Trophoblast cell (in vitro differentiated cells and primary cell): ENCODE data around the gene RCOR3.

ENCODE experiments used
- DNase-seq, 2 donors: peaks; one replicate each; pipeline ENCODE4 v3.0.0-alpha.2; 2016
- H2AFZ ChIP-seq: 2 replicates; pipeline ENCODE4 v1.6.1; 2013; ENCODE audit warnings: low read length, moderate library complexity, mild to moderate bottlenecking; ENCODE audit not compliant: insufficient read depth, poor library complexity
- H2AK5ac ChIP-seq: 2 replicates; pipeline ENCODE4 v1.6.1; 2013; ENCODE audit warnings: mild to moderate bottlenecking, low read length
- H2BK120ac ChIP-seq: 2 replicates; pipeline ENCODE4 v1.6.1; 2013; ENCODE audit warnings: low read length, mild to moderate bottlenecking, moderate library complexity; ENCODE audit not compliant: insufficient read depth, poor library complexity
- H2BK12ac ChIP-seq: 2 replicates; pipeline ENCODE4 v1.6.1; 2013; ENCODE audit warnings: mild to moderate bottlenecking, low read length, moderate library complexity
- H2BK5ac ChIP-seq: 2 replicates; pipeline ENCODE4 v1.6.1; 2013; ENCODE audit warnings: low read length, low read depth, moderate library complexity, mild to moderate bottlenecking; ENCODE audit not compliant: poor library complexity
- H3K14ac ChIP-seq: 2 replicates; pipeline ENCODE4 v1.6.1; 2013; ENCODE audit warnings: mild to moderate bottlenecking, low read length
- H3K18ac ChIP-seq: 2 replicates; pipeline ENCODE4 v1.6.1; 2013; ENCODE audit warnings: mild to moderate bottlenecking, low read length
- H3K23ac ChIP-seq: 2 replicates; pipeline ENCODE4 v1.6.1; 2013; ENCODE audit warnings: low read length
- H3K27ac ChIP-seq: 2 replicates; pipeline ENCODE4 v1.5.1; 2013; ENCODE audit warnings: low read depth, mild to moderate bottlenecking, inconsistent platforms, low read length, moderate library complexity
- H3K27me3 ChIP-seq: 2 replicates; pipeline ENCODE4 v1.6.1; 2013; ENCODE audit warnings: inconsistent platforms, mild to moderate bottlenecking, low read length, moderate library complexity; ENCODE audit not compliant: insufficient read depth
- H3K36me3 ChIP-seq, 2 experiments: 1 replicate in 1 of 2; 2 replicates in 1 of 2; pipeline ENCODE4 v1.6.1; 2013; ENCODE audit warnings: low read length in 2 of 2, mild to moderate bottlenecking in 2 of 2, moderate library complexity in 1 of 2; ENCODE audit not compliant: insufficient read depth in 2 of 2, control insufficient read depth in 1 of 2
- H3K4ac ChIP-seq: 2 replicates; pipeline ENCODE4 v1.6.1; 2013; ENCODE audit warnings: low read depth, mild to moderate bottlenecking, low read length, moderate library complexity
- H3K4me1 ChIP-seq, 2 experiments: 1 replicate in 1 of 2; 2 replicates in 1 of 2; pipeline ENCODE4 v1.6.1; 2013; ENCODE audit warnings: low read length in 2 of 2, mild to moderate bottlenecking in 2 of 2, moderate library complexity in 1 of 2; ENCODE audit not compliant: insufficient read depth in 2 of 2, control insufficient read depth in 1 of 2
- H3K4me2 ChIP-seq: 2 replicates; pipeline ENCODE4 v1.6.1; 2013; ENCODE audit warnings: inconsistent platforms, mild to moderate bottlenecking, low read length, moderate library complexity
- H3K4me3 ChIP-seq: 2 replicates; pipeline ENCODE4 v1.5.1; 2013; ENCODE audit warnings: mild to moderate bottlenecking, low read depth, low read length, inconsistent platforms
- H3K79me1 ChIP-seq: one replicate; pipeline ENCODE4 v1.6.1; 2013; ENCODE audit warnings: low read length
- H3K79me2 ChIP-seq: 2 replicates; pipeline ENCODE4 v1.6.1; 2013; ENCODE audit warnings: low read length, mild to moderate bottlenecking; ENCODE audit not compliant: control insufficient read depth, insufficient read depth, poor library complexity
- H3K9ac ChIP-seq: 2 replicates; pipeline ENCODE4 v1.6.1; 2013; ENCODE audit warnings: mild to moderate bottlenecking, low read length
- H3K9me3 ChIP-seq: 2 replicates; pipeline ENCODE4 v1.6.1; 2013; ENCODE audit warnings: low read depth, mild to moderate bottlenecking, control low read depth, inconsistent platforms, low read length; ENCODE audit not compliant: insufficient read depth
- H4K12ac ChIP-seq: 2 replicates; pipeline ENCODE4 v1.6.1; 2013; ENCODE audit warnings: low read depth, mild to moderate bottlenecking, low read length, moderate library complexity
- H4K8ac ChIP-seq: 2 replicates; pipeline ENCODE4 v1.6.1; 2013; ENCODE audit warnings: low read depth, mild to moderate bottlenecking, low read length, moderate library complexity
- H4K91ac ChIP-seq: one replicate; pipeline ENCODE4 v1.6.1; 2013; ENCODE audit warnings: low read depth, mild to moderate bottlenecking, low read length, moderate library complexity
- WGBS: extraction: QIAGEN DNeasy Blood & Tissue Kit; methylation state at CpG from one replicate; pipeline ENCODE4 v1.1.7; 2013; ENCODE audit warnings: missing lambda C conversion rate; ENCODE audit not compliant: insufficient read length, insufficient coverage; ENCODE audit errors: extremely low coverage; 5-methylcytosine and 5-hydroxymethylcytosine counted together

RCOR3 gene

DNA sequence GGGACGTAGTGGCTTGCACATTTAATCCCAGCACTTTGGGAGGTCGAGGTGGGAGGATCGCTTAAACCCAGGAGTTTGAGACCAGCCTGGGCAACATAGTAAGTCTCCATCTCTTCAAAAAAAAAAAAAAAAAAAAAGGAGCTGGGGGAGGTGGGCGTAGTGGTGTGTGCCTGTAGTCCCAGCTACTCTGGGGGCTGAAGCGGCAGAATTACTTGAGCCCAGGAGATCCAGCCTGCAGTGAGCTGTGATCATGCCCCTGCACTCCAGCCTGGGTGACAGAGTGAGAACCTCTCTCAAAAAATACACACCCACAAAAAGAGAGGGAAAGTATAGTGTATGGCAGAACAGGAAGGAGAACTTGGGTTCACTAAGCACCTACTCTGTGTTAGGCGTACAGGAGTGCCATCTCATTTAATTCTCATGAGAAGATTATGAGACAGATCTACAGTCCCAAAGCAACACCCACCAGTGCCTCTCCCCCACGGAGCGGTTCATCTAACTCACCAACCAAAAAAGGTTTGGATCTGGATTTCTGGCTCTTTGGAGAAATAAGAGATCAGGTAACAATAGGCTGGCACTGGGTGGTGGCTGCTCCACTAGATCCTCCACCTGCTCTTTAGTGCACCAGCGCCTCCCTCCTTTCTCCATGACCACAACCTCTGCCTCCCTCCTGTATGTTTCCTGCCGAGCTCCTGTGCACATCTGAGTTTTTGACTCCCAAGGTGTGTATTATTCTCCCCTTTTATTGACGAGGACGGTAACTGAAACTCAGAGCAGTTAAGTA, 66.0 kb downstream of the RCOR3 start:
- no peaks in the 10 kb centered on the region for H3K36me3 ChIP-seq
- no peak overlapping the region for H3K23ac ChIP-seq
- no peak overlapping the region for H4K91ac ChIP-seq
- H2BK120ac ChIP-seq = no peak overlapping the region
- no peak overlapping the region for H4K8ac ChIP-seq
- no peak overlapping the region for H3K4me3 ChIP-seq
- H3K27ac ChIP-seq = no peak overlapping the region
- peaks cover 3% of the 10 kb centered on the region for H3K79me2 ChIP-seq
- no peak for DNase-seq
- peaks cover 5% of the 10 kb centered on the region for H3K79me1 ChIP-seq
- WGBS = no CpG with 5 or more reads among the region's 12 CpGs
- no peaks in the 10 kb centered on the region for H3K9me3 ChIP-seq
- no peak overlapping the region for H3K4ac ChIP-seq
- no peak overlapping the region for H4K12ac ChIP-seq
- no peak overlapping the region for H2AK5ac ChIP-seq
- no peak overlapping the region for H3K4me2 ChIP-seq
- H2BK12ac ChIP-seq = no peak overlapping the region
- no peaks in the 10 kb centered on the region for H3K27me3 ChIP-seq
- no peak overlapping the region for H2AFZ ChIP-seq
- peaks cover 6 to 9% of the 10 kb centered on the region in 2 experiments for H3K4me1 ChIP-seq
- no peak overlapping the region for H3K9ac ChIP-seq
- no peak overlapping the region for H2BK5ac ChIP-seq
- H3K14ac ChIP-seq = no peak overlapping the region
- no peak overlapping the region for H3K18ac ChIP-seq

DNA sequence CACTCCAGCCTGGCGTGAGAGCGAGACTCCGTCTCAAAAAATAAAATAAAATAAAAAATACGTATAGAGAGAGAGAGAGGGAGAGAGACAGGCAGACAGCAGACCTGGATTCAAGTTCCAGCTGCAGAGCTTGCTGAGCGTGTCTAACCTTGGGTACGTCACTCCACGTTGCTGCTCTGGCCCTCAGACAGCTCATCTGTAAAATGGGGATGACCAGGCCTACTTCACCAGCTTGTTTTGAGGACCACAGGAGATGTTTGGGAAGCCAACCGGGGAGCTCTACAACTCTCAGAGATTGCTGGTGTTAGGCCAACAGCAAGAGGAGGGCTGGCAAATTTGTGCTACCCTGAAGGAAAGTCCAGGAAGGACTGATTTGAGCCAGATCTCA, 67.0 kb downstream of the RCOR3 start:
- Histone ChIP-seq H2BK120ac (no peak overlapping the region), H2BK5ac (no peak overlapping the region), H3K27me3 (no peaks in the 10 kb centered on the region), H3K4me2 (peak overlapping the region; percentile 75), H3K79me2 (peaks cover 3% of the 10 kb centered on the region), H4K91ac (no peak overlapping the region), H3K18ac (no peak overlapping the region), H2AK5ac (no peak overlapping the region), H3K14ac (no peak overlapping the region), H2AFZ (peak overlapping the region; percentile 14), H3K79me1 (peaks cover 5% of the 10 kb centered on the region), H3K9ac (no peak overlapping the region), H2BK12ac (no peak overlapping the region), H3K4ac (no peak overlapping the region), H3K4me3 (no peak overlapping the region), H3K9me3 (no peaks in the 10 kb centered on the region), H4K12ac (no peak overlapping the region), H4K8ac (peak overlapping the region; percentile 3), H3K4me1 (peaks cover 10 to 12% of the 10 kb centered on the region in 2 experiments), H3K23ac (no peak overlapping the region), H3K27ac (no peak overlapping the region), H3K36me3 (no peaks in the 10 kb centered on the region)
- WGBS = no CpG with 5 or more reads among the region's 8 CpGs
- DNase-seq = no peak

GRCh38 chr1:211326528-211327345, 67.6 kb downstream of the RCOR3 start, which contains the start of gene TRAF5:
Gene TRAF5 (plus strand): TSS chr1:211326833. CDS start chr1:211353240, 26,407 bp downstream.
- peak within 1 kb of the TSS; percentile 55 for H4K91ac ChIP-seq
- no peak within 1 kb of the TSS for H2BK5ac ChIP-seq
- peak in 1 of 2 donors; percentile 39 for DNase-seq
- peaks cover 5% of the 10 kb centered on the region for H3K79me1 ChIP-seq
- H3K4me1 ChIP-seq = peaks cover 10 to 12% of the 10 kb centered on the region in 2 experiments
- H4K8ac ChIP-seq = peak within 1 kb of the TSS; percentile 57
- H4K12ac ChIP-seq = peak within 1 kb of the TSS; percentile 6
- no peaks in the 10 kb centered on the region for H3K27me3 ChIP-seq
- no peak within 1 kb of the TSS for H2AK5ac ChIP-seq
- H3K4ac ChIP-seq = peak within 1 kb of the TSS; percentile 15
- H2BK12ac ChIP-seq = peak within 1 kb of the TSS; percentile 38
- peak within 1 kb of the TSS; percentile 77 for H2BK120ac ChIP-seq
- no peak within 1 kb of the TSS for H3K23ac ChIP-seq
- H3K18ac ChIP-seq = peak within 1 kb of the TSS; percentile 62
- H3K4me2 ChIP-seq = peak within 1 kb of the TSS; percentile 75
- no peak within 1 kb of the TSS for H3K9ac ChIP-seq
- peak within 1 kb of the TSS; percentile 79 for H3K4me3 ChIP-seq
- peaks cover 3% of the 10 kb centered on the region for H3K79me2 ChIP-seq
- peak within 1 kb of the TSS; percentile 81 for H3K14ac ChIP-seq
- no peak within 1 kb of the TSS for H3K27ac ChIP-seq
- no CpG with 5 or more reads among the region's 91 CpGs for WGBS
- H3K36me3 ChIP-seq = no peaks in the 10 kb centered on the region
- H3K9me3 ChIP-seq = no peaks in the 10 kb centered on the region
- H2AFZ ChIP-seq = peak within 1 kb of the TSS; percentile 61

DNA sequence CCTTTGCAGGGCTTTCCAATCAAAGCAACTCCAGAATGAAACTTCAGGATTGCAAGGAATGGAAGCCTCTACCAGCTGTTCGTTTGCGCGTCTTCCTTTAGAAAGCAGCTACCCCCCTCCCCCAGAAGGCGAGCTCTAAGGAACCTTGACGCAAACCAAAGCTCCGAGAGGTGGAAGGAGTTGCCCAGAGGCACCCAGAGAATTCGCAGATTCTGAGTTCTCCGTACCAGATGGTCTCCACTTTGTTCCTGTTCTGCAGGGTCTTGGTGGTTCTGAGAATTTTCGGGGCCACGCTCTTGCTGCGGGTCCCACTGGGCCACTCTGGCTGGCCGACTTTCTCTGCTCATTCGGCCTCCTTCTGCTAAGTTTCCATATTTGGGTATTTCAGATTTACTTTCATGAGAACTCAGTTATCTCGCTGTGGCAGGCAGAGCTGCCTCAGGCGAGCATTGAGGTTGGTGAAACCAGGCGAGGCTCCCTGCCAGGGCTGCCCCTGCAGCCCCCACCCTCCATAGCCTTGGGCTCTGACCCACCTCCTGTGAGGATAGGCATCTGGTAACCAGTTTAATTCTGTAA, 68.3 kb downstream of the RCOR3 start:
- peak overlapping the region; percentile 62 for H3K18ac ChIP-seq
- H4K91ac ChIP-seq = peak overlapping the region; percentile 55
- H2BK12ac ChIP-seq = peak overlapping the region; percentile 38
- peak overlapping the region; percentile 6 for H4K12ac ChIP-seq
- H3K4ac ChIP-seq = peak overlapping the region; percentile 15
- peak overlapping the region; percentile 75 for H3K4me2 ChIP-seq
- WGBS = no CpG with 5 or more reads among the region's 16 CpGs
- peaks cover 10 to 12% of the 10 kb centered on the region in 2 experiments for H3K4me1 ChIP-seq
- H3K27me3 ChIP-seq = no peaks in the 10 kb centered on the region
- H4K8ac ChIP-seq = peak overlapping the region; percentile 57
- H3K79me2 ChIP-seq = peaks cover 3% of the 10 kb centered on the region
- H2AK5ac ChIP-seq = no peak overlapping the region
- DNase-seq = peak; percentile 38 to 64
- no peaks in the 10 kb centered on the region for H3K36me3 ChIP-seq
- H3K4me3 ChIP-seq = peak overlapping the region; percentile 79
- H3K27ac ChIP-seq = no peak overlapping the region
- peaks cover 5% of the 10 kb centered on the region for H3K79me1 ChIP-seq
- H3K9me3 ChIP-seq = no peaks in the 10 kb centered on the region
- no peak overlapping the region for H3K9ac ChIP-seq
- H3K23ac ChIP-seq = no peak overlapping the region
- peak overlapping the region; percentile 81 for H3K14ac ChIP-seq
- H2AFZ ChIP-seq = peak overlapping the region; percentile 61
- no peak overlapping the region for H2BK5ac ChIP-seq
- peak overlapping the region; percentile 52 for H2BK120ac ChIP-seq
